ENCODE results near the gene TNFRSF19.

- no peak for TF ChIP-seq POLR2AphosphoS5 (IDR thresholded peaks at IDR 0.05; ENCODE audit: borderline replicate concordance, low read depth, low read length)
- no peak for TF ChIP-seq EZH2 (IDR thresholded peaks at IDR 0.05)
Measured at GRCh38 chr13:23673867-23674605, 103.8 kb downstream of the TNFRSF19 start.
